Stimulated activated naive CD8-positive, alpha-beta T cell treated with anti-CD3 and anti-CD28 coated beads, Interleukin-15, amount 100 ng/mL, for 72 hours (primary cell): ENCODE data around the gene ZNF410.
"Not testable (repeated sequence)": the region's sequence is repeated elsewhere in the genome, so short reads cannot be mapped to it uniquely, and the experiment has no call there.

Experiments
- ATAC-seq: fragments of 150-1000 bp; cut with Tn5 transposase; 2 replicates; pipeline ENCODE4 v1.10.0; 2021; ENCODE audit warnings: mild to moderate bottlenecking, moderate library complexity
- DNase-seq, 2 donors: peaks; one replicate each; pipeline ENCODE4 v3.0.0; 2021 to 2022
- H3K27ac Mint-ChIP-seq, 2 donors: one replicate each; pipeline ENCODE4 v1.8.0; 2022; ENCODE audit warnings: mild to moderate bottlenecking in 2 of 2, mixed read lengths in 2 of 2, moderate library complexity in 2 of 2
- H3K27me3 Mint-ChIP-seq: one replicate; pipeline ENCODE4 v1.8.0; 2022; ENCODE audit warnings: mixed read lengths
- H3K4me1 Mint-ChIP-seq: one replicate; pipeline ENCODE4 v1.8.0; 2022; ENCODE audit warnings: mild to moderate bottlenecking, mixed read lengths
- H3K4me3 Mint-ChIP-seq, 2 donors: one replicate each; pipeline ENCODE4 v1.8.0; 2022; ENCODE audit warnings: mild to moderate bottlenecking in 2 of 2, mixed read lengths in 2 of 2, moderate library complexity in 1 of 2
- H3K9me3 Mint-ChIP-seq, 2 donors: one replicate each; pipeline ENCODE4 v1.8.0; 2022; ENCODE audit warnings: mixed read lengths in 2 of 2

ZNF410 gene

DNA sequence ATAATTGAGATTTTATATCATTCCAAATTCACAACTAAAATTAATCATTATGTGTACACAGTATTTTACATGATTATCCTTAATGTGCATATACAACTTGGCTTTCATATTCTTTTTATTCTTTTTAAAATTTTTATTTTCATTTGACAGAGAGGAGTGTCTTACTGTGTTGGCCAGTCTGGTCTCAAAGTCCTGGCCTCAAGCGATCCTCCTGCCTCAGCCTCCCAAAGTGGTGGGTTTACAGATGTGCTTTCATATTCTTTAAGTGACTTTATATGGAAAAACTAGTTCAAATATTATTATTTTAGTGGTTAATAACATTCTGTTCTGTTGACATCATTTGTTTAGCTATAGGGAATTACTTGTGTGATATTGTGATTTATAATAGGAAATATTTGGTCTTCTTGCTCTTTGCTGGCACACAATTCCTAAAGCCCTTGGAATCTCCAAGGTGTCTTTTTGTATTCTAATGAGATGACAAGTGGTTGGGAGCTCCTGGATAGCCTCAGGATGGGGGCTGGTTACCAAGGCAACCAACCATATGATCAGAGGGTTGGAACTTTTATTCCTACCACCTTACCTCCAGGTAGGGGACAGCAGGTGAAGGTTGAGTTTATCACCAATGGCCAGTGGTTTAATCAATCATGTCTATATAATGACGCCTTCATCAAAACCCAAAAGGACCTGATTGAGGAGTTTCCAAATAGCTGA is 16.0 kb upstream of the ZNF410 start:
- no peak for ATAC-seq
- DNase-seq: no peak
- no peaks in the 10 kb centered on the region for H3K27me3 Mint-ChIP-seq
- no peaks in the 10 kb centered on the region for H3K9me3 Mint-ChIP-seq
- no peak overlapping the region for H3K4me3 Mint-ChIP-seq
- H3K27ac Mint-ChIP-seq: no peak overlapping the region
- no peaks in the 10 kb centered on the region for H3K4me1 Mint-ChIP-seq

DNA sequence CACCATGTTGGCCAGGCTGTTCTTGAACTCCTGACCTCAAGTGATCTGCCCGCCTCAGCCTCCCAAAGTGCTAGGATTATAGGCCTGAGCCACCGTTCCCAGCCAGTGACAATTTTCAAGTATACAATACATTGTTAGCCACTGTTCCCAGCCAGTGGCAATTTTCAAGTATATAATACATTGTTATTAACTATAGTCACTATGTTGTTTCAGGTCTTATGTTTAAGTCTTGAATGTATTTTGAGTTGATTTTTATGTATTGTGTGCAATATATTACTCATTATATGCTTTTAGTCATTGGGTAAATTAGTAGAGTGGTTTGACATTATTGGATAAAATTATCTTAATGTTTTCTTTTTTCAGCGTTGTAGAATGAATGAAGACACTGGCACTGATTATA is 13.0 kb upstream of the ZNF410 start:
- no peaks in the 10 kb centered on the region for H3K27me3 Mint-ChIP-seq
- no peaks in the 10 kb centered on the region for H3K9me3 Mint-ChIP-seq
- DNase-seq: no peak
- H3K27ac Mint-ChIP-seq: no peak overlapping the region
- H3K4me1 Mint-ChIP-seq: no peaks in the 10 kb centered on the region
- ATAC-seq: no peak
- no peak overlapping the region for H3K4me3 Mint-ChIP-seq

DNA sequence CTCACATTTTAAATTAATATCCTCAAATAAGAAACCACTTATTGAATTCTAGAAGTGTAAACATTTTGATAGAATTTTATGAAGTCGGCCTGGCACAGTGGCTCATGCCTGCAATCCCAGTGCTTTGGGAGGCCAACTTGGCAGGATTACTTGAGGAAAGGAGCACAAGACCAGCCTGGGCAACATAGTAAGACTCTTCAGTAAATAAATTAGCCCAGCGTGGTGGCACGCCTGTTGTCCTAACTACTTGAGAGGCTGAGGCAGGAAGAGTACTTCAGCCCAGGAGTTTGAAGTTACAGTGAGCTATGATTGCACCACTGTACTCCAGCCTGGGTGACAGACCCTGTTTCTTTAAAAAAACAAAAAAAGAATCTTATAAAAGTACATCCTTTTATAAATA is 8.9 kb upstream of the ZNF410 start:
- DNase-seq: no peak
- no peak overlapping the region for H3K27ac Mint-ChIP-seq
- no peaks in the 10 kb centered on the region for H3K4me1 Mint-ChIP-seq
- ATAC-seq: no peak
- H3K27me3 Mint-ChIP-seq: no peaks in the 10 kb centered on the region
- H3K9me3 Mint-ChIP-seq: no peaks in the 10 kb centered on the region
- no peak overlapping the region for H3K4me3 Mint-ChIP-seq

DNA sequence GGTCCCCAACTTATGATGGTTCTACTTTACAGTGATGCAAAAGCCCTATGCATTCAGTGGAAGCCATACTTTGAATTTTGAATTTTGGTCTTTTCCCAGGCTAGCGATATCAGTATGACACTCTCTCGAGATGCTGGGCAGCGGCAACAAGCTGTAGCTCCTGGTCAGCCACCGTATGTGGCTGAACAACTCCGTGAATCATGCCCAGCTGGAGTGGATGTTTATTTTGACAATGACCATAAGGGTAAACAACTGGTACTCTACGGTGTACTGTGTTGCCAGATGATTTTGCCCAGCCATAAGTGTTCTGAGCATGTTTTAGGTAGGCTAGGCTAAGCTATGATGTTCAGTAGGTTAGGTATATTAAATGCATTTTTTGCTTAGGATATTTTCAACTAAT is 8.2 kb upstream of the ZNF410 start:
- H3K27ac Mint-ChIP-seq: no peak overlapping the region
- DNase-seq: no peak
- no peaks in the 10 kb centered on the region for H3K9me3 Mint-ChIP-seq
- no peaks in the 10 kb centered on the region for H3K27me3 Mint-ChIP-seq
- H3K4me3 Mint-ChIP-seq: no peak overlapping the region
- ATAC-seq: no peak
- H3K4me1 Mint-ChIP-seq: no peaks in the 10 kb centered on the region

DNA sequence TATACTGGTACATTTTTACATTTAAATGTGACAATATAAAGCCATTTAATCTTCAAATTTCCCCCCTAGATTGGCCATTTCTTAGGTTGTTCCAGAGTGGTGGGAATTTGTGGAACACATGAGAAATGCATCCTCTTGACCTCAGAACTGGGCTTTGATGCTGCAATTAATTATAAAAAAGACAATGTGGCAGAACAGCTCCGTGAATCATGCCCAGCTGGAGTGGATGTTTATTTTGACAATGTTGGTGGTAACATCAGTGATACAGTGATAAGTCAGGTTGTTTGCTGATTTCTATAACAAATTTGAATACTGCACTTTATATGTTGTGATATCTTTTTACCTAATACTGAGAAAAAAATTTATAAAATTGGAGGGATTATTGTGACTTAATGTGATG is 7.6 kb upstream of the ZNF410 start:
- ATAC-seq (no peak), DNase-seq (no peak)
- no peak overlapping the region for H3K27ac Mint-ChIP-seq
- no peaks in the 10 kb centered on the region for H3K4me1 Mint-ChIP-seq
- H3K27me3 Mint-ChIP-seq: no peaks in the 10 kb centered on the region
- no peak overlapping the region for H3K4me3 Mint-ChIP-seq
- H3K9me3 Mint-ChIP-seq: no peaks in the 10 kb centered on the region

DNA sequence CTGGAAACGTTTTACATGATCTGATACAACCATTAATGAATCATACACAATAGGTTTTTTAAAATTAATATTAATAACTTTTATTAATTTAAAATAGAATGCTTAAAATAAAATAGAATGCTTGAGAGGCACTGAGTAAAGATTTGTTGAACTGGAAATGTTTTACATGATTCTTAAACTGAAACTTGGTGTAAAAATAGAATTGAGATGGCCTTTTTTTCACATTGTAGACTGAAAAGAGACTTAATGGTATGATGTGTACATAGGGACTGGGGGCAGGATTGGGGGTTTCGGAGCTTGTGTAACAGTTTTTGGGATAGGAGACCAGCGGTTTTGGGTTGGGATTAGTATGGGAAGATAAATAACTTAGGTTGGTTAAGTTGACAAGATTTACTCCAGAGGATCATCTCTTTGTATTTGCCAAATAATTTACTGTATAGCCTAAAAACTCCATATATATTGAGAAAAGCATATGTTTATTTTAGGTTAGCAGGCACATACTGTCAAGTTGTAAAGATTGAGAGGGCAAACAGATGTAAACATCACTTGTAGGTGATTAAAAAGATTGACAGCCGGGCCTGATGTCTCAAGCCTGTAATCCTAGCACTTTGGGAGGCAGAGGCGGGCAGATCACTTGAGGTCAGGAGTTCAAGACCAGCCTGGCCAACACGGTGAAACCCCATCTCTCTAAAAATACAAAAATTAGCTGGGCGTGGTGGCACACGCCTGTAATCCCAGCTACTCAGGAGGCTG is 2.0 kb upstream of the ZNF410 start:
- peaks cover 43% of the 10 kb centered on the region for H3K4me1 Mint-ChIP-seq
- no peaks in the 10 kb centered on the region for H3K9me3 Mint-ChIP-seq
- no peak overlapping the region for H3K27ac Mint-ChIP-seq
- ATAC-seq (no peak), DNase-seq (no peak)
- H3K4me3 Mint-ChIP-seq: peak overlapping the region; percentile 88 to 93
- no peaks in the 10 kb centered on the region for H3K27me3 Mint-ChIP-seq

DNA sequence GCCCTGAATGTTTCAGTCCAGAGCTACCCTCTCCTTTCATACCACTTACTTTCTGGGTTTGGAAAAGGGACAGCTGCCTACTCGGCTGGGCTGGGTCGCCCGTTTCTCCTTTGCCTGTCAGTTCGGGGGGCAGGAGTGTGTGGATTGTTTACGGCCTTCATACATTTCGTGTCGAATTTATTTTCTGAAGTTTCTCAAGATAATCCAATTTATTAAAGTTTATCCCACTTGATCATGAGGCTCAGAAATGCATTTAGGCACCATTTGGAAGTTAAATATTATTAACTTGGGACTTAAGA is 608 bp downstream of the ZNF410 start:
- H3K4me1 Mint-ChIP-seq: peaks cover 50% of the 10 kb centered on the region
- no peaks in the 10 kb centered on the region for H3K9me3 Mint-ChIP-seq
- H3K27ac Mint-ChIP-seq: peak overlapping the region; percentile 98 to 99
- DNase-seq (no peak), ATAC-seq (no peak)
- H3K4me3 Mint-ChIP-seq: peak overlapping the region; percentile 88 to 93
- no peaks in the 10 kb centered on the region for H3K27me3 Mint-ChIP-seq

DNA sequence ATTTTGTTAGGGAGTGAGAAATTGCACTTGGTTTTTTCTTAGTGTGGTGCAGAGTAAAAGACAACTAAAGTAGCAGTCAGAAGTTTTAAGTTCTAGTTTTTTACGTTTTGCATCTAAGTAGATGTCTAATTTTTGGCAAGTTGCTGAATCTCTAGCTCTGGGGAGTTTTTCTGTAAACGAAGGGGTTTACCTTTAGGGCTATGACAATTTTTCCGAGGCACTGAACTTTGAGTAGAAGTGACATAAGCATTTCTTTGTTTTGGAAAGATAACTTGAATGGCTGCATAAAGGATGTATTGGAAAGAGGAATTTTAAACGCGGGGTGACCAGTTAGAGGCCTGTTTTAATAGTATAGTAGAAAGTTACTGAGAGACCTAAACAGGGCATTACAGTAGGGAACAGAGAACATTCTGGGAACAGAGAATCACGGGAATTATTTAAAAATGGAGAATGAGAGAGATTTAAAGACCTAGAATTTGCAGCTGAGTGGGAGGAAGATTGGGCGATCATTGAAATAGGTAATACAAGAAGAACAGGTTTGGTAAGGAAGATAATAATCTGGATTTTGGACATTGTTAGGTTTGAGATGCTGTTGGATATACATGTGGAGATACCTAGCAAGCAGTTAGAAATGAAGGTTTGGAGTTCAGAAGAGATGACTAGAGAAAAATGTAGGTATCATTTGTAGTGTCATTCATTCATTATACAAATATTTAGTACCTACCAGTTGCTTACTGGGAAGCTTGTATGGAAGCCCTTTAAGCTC is 1.2 kb downstream of the ZNF410 start:
- ATAC-seq (no peak), DNase-seq (no peak)
- Mint-ChIP-seq H3K9me3 (no peaks in the 10 kb centered on the region), H3K27me3 (no peaks in the 10 kb centered on the region), H3K4me3 (peak overlapping the region; percentile 88 to 93), H3K27ac (peak overlapping the region; percentile 98 to 99), H3K4me1 (peaks cover 50% of the 10 kb centered on the region)

DNA sequence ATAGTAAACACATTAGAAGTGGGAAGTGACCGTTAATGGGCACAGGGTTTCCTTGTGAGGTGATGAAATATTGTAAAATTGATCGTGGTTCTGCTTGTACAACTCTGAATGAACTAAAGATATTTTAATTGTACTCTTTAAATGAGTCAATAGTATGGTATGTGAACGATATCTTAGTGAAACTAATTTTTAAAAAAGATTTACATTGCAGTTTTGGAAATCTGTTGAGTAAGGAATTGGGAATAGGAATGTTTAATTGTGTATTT is 1.7 kb downstream of the ZNF410 start:
- H3K27ac Mint-ChIP-seq: peak overlapping the region; percentile 79 to 98
- H3K9me3 Mint-ChIP-seq: no peaks in the 10 kb centered on the region
- H3K27me3 Mint-ChIP-seq: no peaks in the 10 kb centered on the region
- peak overlapping the region; percentile 88 to 93 for H3K4me3 Mint-ChIP-seq
- peaks cover 50% of the 10 kb centered on the region for H3K4me1 Mint-ChIP-seq
- DNase-seq (no peak), ATAC-seq (no peak)

DNA sequence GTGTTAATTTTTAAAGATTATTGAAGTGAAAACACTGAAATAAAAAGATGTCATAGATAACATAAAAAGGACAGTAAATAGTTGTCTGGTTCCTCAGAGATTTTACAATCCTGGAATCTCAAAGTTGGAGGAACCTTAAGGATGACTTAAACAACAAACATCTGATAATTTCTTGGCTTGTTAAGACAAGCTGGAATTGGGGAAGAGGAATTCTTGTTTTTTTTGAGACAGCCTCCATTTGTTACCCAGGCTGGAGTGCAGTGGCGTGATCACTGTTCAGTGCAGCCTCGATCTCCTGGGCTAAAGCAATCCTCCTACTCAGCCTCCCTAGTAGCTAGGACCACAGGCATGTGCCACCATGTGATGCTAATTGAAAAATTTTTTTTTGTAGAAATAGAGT is 2.3 kb downstream of the ZNF410 start:
- ATAC-seq (no peak), DNase-seq (no peak)
- no peaks in the 10 kb centered on the region for H3K27me3 Mint-ChIP-seq
- no peaks in the 10 kb centered on the region for H3K9me3 Mint-ChIP-seq
- H3K27ac Mint-ChIP-seq: peak overlapping the region in 1 of 2 donors; percentile 61
- peaks cover 50% of the 10 kb centered on the region for H3K4me1 Mint-ChIP-seq
- H3K4me3 Mint-ChIP-seq: peak overlapping the region in 1 of 2 donors; percentile 93

DNA sequence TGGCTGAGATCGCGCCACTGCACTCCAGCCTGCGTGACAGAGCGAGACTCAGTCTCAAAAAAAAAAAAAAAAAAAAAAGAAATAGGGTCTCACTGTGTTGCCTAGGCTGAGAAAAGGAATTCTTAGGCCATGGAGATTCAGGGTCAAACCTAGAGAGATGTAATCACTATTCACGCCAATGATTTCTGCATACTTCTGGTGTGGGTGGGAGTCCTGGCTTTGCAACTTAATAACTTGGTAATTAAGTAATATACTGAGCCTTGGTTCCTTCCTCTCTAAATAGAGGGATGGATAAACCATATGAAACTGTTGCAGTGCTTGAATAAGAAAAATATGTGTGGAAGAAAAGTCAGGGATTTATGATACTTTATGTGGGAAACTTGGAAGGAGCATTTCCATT is 2.7 kb downstream of the ZNF410 start:
- Mint-ChIP-seq H3K9me3 (no peaks in the 10 kb centered on the region), H3K27me3 (no peaks in the 10 kb centered on the region), H3K27ac (peak overlapping the region in 1 of 2 donors; percentile 61), H3K4me3 (peak overlapping the region in 1 of 2 donors; percentile 61), H3K4me1 (peaks cover 48% of the 10 kb centered on the region)
- ATAC-seq (no peak), DNase-seq (no peak)

DNA sequence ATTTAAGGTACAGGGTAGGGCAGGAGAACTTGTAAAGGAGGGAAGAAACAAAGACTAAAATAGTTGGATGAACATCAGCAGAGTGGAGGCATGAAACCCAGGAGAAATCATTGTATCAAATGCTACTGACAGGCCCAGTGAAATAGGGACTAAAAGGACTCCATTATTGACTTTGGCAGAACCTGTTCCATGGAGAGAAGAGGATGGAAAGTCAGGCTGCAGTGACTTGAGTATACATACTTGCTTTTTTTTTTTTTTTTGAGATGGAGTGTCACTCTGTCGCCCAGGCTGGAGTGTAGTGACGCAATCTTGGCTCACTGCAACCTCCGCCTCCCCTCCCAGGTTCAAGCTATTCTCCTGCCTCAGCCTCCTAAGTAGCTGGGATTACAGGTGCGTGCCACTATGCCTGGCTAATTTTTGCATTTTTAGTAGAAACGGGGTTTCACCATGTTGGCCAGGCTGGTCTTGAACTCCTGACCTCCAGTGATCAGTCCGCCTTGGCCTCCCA is 7.6 kb downstream of the ZNF410 start:
- not testable (repeated sequence) for ATAC-seq, DNase-seq, H3K27me3 Mint-ChIP-seq, H3K9me3 Mint-ChIP-seq, H3K4me3 Mint-ChIP-seq
- peak overlapping the region in 1 of 2 donors; percentile 45 for H3K27ac Mint-ChIP-seq
- H3K4me1 Mint-ChIP-seq: peaks cover 10% of the 10 kb centered on the region

DNA sequence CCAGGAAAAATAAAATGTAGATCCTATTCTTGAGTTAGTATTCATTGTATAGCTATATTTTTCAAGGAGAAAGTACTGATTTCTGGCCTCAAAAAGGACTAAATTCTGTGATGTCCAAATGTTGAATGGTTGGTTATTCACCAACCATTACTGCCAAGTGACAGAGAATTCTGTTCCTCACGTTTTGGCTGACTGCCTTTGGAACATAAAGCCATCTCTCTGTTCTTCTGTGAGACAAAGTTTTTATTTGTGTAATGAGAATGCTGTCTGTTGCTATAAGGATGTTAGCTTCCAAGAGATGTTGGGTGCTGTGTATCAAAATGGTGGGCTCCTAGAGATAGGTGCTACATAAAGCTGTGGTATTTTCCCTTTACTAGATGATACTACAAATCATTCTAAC is 9.3 kb downstream of the ZNF410 start:
- Mint-ChIP-seq H3K4me1 (no peaks in the 10 kb centered on the region), H3K27ac (peak overlapping the region in 1 of 2 donors; percentile 81), H3K27me3 (no peaks in the 10 kb centered on the region), H3K4me3 (no peak overlapping the region), H3K9me3 (no peaks in the 10 kb centered on the region)
- ATAC-seq (no peak), DNase-seq (no peak)

DNA sequence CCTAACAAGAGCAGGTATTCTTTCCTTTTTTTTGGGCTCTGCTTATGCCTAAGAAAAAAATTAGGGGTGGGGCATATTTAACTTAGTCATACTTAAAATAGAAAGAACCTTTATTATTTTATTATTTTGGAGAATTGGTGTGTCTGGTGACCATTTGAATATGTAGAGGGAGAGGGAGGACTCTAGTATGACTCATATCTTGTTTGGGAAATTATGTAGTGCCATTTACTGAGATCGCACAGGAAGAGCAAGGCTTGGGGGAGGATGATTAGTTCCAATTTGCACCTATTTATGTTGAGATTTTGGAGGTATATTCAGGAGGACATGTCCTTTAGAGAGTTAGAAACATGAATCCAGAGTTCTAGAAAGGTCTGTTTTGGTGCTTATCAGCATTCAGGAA is 9.9 kb downstream of the ZNF410 start:
- H3K9me3 Mint-ChIP-seq: no peaks in the 10 kb centered on the region
- peak overlapping the region; percentile 42 to 66 for H3K27ac Mint-ChIP-seq
- no peaks in the 10 kb centered on the region for H3K27me3 Mint-ChIP-seq
- no peak for DNase-seq
- H3K4me3 Mint-ChIP-seq: no peak overlapping the region
- ATAC-seq: no peak
- H3K4me1 Mint-ChIP-seq: no peaks in the 10 kb centered on the region

DNA sequence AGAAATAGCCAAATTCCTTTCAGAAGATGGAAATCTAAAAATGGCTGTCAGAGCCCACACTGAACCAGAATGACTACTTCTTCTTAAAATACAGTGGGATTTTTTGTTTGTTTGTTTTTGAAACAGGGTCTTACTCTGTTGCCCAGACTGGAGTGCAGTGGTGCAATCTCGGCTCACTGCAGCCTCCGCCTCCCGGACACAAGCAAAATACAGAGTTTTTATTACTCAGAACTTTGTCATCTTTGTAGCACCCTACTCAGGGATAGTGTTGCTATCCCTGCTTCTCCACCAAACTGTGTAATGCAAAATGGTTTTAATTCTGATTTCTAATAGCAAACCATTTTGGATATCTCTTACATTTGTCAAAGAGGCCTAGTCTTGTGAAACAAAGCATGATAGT is 16.4 kb downstream of the ZNF410 start:
- no peak for DNase-seq

DNA sequence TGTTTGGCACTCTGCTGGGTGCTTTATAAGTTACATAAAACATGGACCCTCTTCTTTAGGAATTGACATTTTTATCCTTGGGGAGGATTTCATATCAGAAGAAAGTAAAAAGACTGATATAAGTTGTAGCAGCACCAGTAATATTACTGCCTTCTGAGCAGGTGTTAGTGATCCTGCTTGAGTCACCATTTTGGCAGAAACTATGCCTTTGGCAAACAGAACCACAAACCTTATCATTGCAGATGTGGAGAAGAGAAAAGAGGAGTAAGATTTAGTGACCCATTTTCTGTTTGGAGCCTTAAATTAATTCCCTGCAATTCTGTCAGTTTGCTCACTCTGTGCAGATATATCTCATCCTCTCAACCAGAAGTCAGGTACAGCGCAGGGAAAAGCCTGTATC is 23.0 kb downstream of the ZNF410 start:
- no peaks in the 10 kb centered on the region for H3K27me3 Mint-ChIP-seq
- no peaks in the 10 kb centered on the region for H3K4me1 Mint-ChIP-seq
- H3K27ac Mint-ChIP-seq: peak overlapping the region; percentile 6 to 43
- no peak for DNase-seq
- H3K4me3 Mint-ChIP-seq: no peak overlapping the region
- no peaks in the 10 kb centered on the region for H3K9me3 Mint-ChIP-seq
- ATAC-seq: no peak

More for the DNA sequence above, 16.4 kb downstream of the ZNF410 start:
- Mint-ChIP-seq H3K9me3 (no peaks in the 10 kb centered on the region), H3K27me3 (no peaks in the 10 kb centered on the region), H3K4me3 (no peak overlapping the region), H3K27ac (no peak overlapping the region), H3K4me1 (no peaks in the 10 kb centered on the region)
- no peak for ATAC-seq
